Measurements from ENCODE around the gene PSMG3. TPM values are rescaled to one million over a fixed set of nuclear protein-coding genes. Genes with fewer than 3 reads are reported as not detected.

The PSMG3 gene
- total RNA-seq, 1 donor from 2014 or later, result 31.1 TPM

DNA sequence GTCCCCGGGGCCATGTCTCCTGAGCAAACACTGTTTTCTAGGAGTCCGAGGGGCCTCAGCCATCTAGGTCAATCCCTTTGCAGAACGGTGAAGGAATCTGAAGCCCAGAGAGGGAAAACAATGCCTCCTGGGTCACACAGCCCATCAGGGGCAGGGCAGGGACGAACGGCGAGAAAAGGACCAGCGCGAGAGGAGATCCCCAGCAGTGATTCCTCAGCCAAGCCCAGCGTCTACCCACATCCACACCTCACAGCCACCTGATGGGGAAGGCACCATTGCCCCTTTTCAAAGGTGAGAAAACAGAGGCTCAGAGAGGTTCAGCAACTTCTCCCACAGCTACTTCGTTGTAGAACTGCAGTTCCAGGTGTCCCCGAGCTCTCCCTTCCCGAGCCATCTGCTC lies 17.9 kb upstream of the PSMG3 start:
- Mint-ChIP-seq H3K27me3 (ENCODE audit: insufficient read depth, low read depth) (peaks cover 10% of the 10 kb centered on the region), H3K9me3 (peaks cover 4% of the 10 kb centered on the region), H3K4me3 (peak overlapping the region; percentile 48), H3K36me3 (no peaks in the 10 kb centered on the region), H3K27ac (no peak overlapping the region), H3K4me1 (peaks cover 10% of the 10 kb centered on the region)
- no peaks in the 10 kb centered on the region for H3K27me3 ChIP-seq
- TF ChIP-seq, protein P1, sequence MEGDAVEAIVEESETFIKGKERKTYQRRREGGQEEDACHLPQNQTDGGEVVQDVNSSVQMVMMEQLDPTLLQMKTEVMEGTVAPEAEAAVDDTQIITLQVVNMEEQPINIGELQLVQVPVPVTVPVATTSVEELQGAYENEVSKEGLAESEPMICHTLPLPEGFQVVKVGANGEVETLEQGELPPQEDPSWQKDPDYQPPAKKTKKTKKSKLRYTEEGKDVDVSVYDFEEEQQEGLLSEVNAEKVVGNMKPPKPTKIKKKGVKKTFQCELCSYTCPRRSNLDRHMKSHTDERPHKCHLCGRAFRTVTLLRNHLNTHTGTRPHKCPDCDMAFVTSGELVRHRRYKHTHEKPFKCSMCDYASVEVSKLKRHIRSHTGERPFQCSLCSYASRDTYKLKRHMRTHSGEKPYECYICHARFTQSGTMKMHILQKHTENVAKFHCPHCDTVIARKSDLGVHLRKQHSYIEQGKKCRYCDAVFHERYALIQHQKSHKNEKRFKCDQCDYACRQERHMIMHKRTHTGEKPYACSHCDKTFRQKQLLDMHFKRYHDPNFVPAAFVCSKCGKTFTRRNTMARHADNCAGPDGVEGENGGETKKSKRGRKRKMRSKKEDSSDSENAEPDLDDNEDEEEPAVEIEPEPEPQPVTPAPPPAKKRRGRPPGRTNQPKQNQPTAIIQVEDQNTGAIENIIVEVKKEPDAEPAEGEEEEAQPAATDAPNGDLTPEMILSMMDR (IDR thresholded peaks at IDR 0.05), result no peak
- TF ChIP-seq EZH2phosphoT487 (IDR thresholded peaks at IDR 0.05), result no peak
- no peak for TF ChIP-seq EZH2 (IDR thresholded peaks at IDR 0.05)
- H3K79me2 ChIP-seq (ENCODE audit: low read depth), result no peaks in the 10 kb centered on the region
- no peaks in the 10 kb centered on the region for H3F3A ChIP-seq (ENCODE audit: low read depth)
- H3K4me1 ChIP-seq, result no peaks in the 10 kb centered on the region
- no peak overlapping the region for H3K4me3 ChIP-seq
- H3K9ac ChIP-seq, result no peak overlapping the region
- H3K9me3 ChIP-seq (ENCODE audit: low read depth), result no peaks in the 10 kb centered on the region
- H3K4me2 ChIP-seq, result no peak overlapping the region
- no peaks in the 10 kb centered on the region for H4K20me1 ChIP-seq (ENCODE audit: low read depth)
- no peak overlapping the region for H2AFZ ChIP-seq (replicated peaks)
- H3K36me3 ChIP-seq, result no peaks in the 10 kb centered on the region
- no peak overlapping the region for H3K27ac ChIP-seq
- DNase-seq (ENCODE audit: low spot score), result no peak

DNA sequence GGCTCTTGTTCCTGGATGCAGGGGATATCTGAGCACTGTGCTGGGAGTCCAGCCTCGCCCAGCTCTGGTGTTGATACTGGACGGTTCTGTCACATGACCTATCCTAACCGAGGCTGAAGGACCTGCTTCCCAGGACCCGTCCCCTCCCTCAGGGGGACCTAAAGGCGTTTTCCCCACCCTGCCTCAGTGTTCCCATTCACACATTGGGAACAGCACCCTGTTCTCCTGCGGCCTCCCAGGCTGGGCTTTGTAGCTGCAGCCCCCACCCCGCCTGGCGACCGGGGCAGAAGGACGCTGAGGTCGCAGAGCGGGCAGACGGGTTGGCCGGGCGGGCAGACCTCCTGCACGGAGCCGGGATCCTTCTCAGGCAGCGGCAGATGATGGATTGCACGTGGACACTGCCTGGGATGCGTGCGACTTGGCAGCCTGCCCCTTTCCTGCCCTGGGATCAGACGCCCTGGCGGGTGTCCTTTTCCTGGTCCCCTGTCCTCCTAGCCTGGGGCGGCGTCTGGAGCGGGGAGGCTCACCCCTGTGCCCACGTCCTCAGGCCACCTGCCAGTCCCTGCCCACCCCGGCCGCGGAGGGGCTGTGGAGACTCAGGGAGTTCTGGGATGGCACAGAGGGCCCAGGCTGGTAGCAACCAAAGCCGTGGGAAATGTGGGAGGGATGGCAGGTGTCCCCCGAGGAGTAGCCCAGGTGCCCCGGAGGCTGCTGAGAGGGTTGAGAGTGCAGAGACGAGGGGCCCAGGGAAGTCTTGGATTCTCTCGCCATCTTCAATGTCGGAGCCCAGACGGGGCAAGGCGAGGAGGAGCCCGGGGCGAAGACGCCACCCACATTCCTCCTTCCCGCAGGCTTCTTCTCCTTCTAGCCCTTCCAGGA lies 17.2 kb upstream of the PSMG3 start:
- Mint-ChIP-seq H3K36me3 (no peaks in the 10 kb centered on the region), H3K4me3 (no peak overlapping the region)
- no peak for TF ChIP-seq EZH2 (IDR thresholded peaks at IDR 0.05)
- TF ChIP-seq, protein P1 (IDR thresholded peaks at IDR 0.05), result no peak
- TF ChIP-seq EZH2phosphoT487 (IDR thresholded peaks at IDR 0.05), result no peak

DNA sequence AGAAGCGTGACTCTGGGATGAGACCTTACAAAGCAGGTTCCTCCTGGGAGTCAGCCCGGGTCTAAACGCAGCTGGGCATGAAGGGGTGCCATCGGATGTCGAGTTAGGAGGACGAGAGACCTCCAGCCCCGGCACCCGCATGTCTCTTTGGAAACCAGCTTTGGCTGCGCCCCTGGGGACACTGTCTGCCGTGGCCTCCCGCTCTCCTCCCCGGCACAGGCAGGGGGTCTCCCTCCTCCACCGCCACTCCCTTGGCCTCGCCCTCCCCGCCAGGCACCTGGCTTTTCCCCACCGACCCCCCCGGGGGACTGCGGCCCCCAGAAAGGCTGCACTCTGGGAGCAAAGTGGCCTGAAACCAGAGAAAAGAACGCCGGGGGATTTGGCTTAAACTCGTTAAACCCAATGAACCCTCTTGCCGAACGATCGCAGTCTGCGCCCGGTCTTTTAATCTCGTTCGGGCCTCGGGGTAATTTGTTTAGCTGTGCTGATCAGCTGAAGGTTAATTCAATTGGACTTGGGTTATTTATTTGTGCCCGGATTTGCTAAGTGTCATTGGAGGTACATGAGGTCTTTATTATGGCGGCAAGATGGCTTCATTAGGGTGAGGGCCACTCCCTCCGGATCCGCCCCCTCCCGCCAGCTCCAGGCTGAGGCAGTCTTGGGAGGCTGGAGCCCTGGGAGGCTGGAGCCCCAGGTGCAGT lies 16.4 kb upstream of the PSMG3 start:
- Histone ChIP-seq H3K27me3 (no peaks in the 10 kb centered on the region), H2AFZ (replicated peaks) (no peak overlapping the region), H3K79me2 (ENCODE audit: low read depth) (no peaks in the 10 kb centered on the region), H3F3A (ENCODE audit: low read depth) (no peaks in the 10 kb centered on the region), H3K9me3 (ENCODE audit: low read depth) (no peaks in the 10 kb centered on the region), H3K4me3 (no peak overlapping the region), H3K9ac (no peak overlapping the region), H3K27ac (no peak overlapping the region), H3K36me3 (no peaks in the 10 kb centered on the region), H3K4me1 (no peaks in the 10 kb centered on the region), H3K4me2 (no peak overlapping the region), H4K20me1 (ENCODE audit: low read depth) (no peaks in the 10 kb centered on the region)
- no peaks in the 10 kb centered on the region for H3K36me3 Mint-ChIP-seq
- peaks cover 7% of the 10 kb centered on the region for H3K27me3 Mint-ChIP-seq (ENCODE audit: insufficient read depth, low read depth)
- no peak overlapping the region for H3K4me3 Mint-ChIP-seq
- DNase-seq (ENCODE audit: low spot score), result peak; percentile 56
- H3K27ac Mint-ChIP-seq, result peak overlapping the region; percentile 25
- peaks cover 4% of the 10 kb centered on the region for H3K9me3 Mint-ChIP-seq
- peaks cover 10% of the 10 kb centered on the region for H3K4me1 Mint-ChIP-seq
- TF ChIP-seq EZH2 (IDR thresholded peaks at IDR 0.05) (no peak), EZH2phosphoT487 (IDR thresholded peaks at IDR 0.05) (no peak)
- TF ChIP-seq, protein P1 (IDR thresholded peaks at IDR 0.05), result no peak

More for the DNA sequence above, 17.2 kb upstream of the PSMG3 start:
- no peaks in the 10 kb centered on the region for H3K4me1 ChIP-seq
- H3K9me3 ChIP-seq (ENCODE audit: low read depth), result no peaks in the 10 kb centered on the region
- no peak overlapping the region for H3K4me3 ChIP-seq
- Mint-ChIP-seq H3K27ac (no peak overlapping the region), H3K4me1 (peaks cover 10% of the 10 kb centered on the region), H3K27me3 (ENCODE audit: insufficient read depth, low read depth) (peaks cover 10% of the 10 kb centered on the region), H3K9me3 (peaks cover 4% of the 10 kb centered on the region)
- H3K4me2 ChIP-seq, result no peak overlapping the region
- H3K27ac ChIP-seq, result no peak overlapping the region
- no peaks in the 10 kb centered on the region for H4K20me1 ChIP-seq (ENCODE audit: low read depth)
- DNase-seq (ENCODE audit: low spot score), result no peak
- no peaks in the 10 kb centered on the region for H3K36me3 ChIP-seq
- no peak overlapping the region for H2AFZ ChIP-seq (replicated peaks)
- no peak overlapping the region for H3K9ac ChIP-seq
- H3K27me3 ChIP-seq, result no peaks in the 10 kb centered on the region
- no peaks in the 10 kb centered on the region for H3K79me2 ChIP-seq (ENCODE audit: low read depth)
- H3F3A ChIP-seq (ENCODE audit: low read depth), result no peaks in the 10 kb centered on the region

All from neural progenitor cell (in vitro differentiated cells).